A673 (cell line): ENCODE results near the gene GULP1.

Source experiments
- EZH2 ChIP-seq: fragments of 200-600 bp; sonication (generic); IDR thresholded peaks from 2 replicates; pipeline ENCODE4 v1.6.1; 2017; ENCODE audit warnings: borderline replicate concordance, low read depth, mild to moderate bottlenecking, mixed read lengths, antibody characterized with exemption, low read length; ENCODE audit not compliant: poor library complexity, severe bottlenecking
- TF ChIP-seq, protein P1 (sequence below): fragments of 300-800, 200-600 bp; sonication (generic); conservative IDR thresholded peaks from 2 replicates; pipeline ENCODE4 v1.5.1; 2017; ENCODE audit warnings: low read depth, mild to moderate bottlenecking, antibody characterized with exemption, low read length, moderate library complexity, mixed read lengths

- TF ChIP-seq, protein P1, sequence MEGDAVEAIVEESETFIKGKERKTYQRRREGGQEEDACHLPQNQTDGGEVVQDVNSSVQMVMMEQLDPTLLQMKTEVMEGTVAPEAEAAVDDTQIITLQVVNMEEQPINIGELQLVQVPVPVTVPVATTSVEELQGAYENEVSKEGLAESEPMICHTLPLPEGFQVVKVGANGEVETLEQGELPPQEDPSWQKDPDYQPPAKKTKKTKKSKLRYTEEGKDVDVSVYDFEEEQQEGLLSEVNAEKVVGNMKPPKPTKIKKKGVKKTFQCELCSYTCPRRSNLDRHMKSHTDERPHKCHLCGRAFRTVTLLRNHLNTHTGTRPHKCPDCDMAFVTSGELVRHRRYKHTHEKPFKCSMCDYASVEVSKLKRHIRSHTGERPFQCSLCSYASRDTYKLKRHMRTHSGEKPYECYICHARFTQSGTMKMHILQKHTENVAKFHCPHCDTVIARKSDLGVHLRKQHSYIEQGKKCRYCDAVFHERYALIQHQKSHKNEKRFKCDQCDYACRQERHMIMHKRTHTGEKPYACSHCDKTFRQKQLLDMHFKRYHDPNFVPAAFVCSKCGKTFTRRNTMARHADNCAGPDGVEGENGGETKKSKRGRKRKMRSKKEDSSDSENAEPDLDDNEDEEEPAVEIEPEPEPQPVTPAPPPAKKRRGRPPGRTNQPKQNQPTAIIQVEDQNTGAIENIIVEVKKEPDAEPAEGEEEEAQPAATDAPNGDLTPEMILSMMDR, result no peak
- TF ChIP-seq EZH2, result no peak
Measured at GRCh38 chr2:188631037-188631809, 339.5 kb downstream of the GULP1 start.
